H1 (cell line): ENCODE data around the gene ARSB. TPM values are rescaled to one million over a fixed set of nuclear protein-coding genes. Genes with fewer than 3 reads are reported as not detected.

Experiments
- CBX5 ChIP-seq: fragments of 300-800, 300-1000 bp; sonication (generic); IDR thresholded peaks from 2 replicates; pipeline ENCODE4 v1.7.1; 2016; ENCODE audit warnings: antibody characterized with exemption, low read length, low read depth
- CTCF ChIP-seq, 3 experiments: IDR thresholded peaks; 1 replicate in 2 of 3; 2 replicates in 1 of 3; pipeline versions ENCODE4 v1.5.1 to v1.6.1; 2011; ENCODE audit warnings: low read length in 3 of 3, mild to moderate bottlenecking in 3 of 3, inconsistent platforms in 2 of 3, low read depth in 1 of 3, moderate library complexity in 1 of 3; ENCODE audit not compliant: insufficient read depth in 1 of 3; ENCODE audit errors: control extremely low read depth in 1 of 3
- EZH2 ChIP-seq: fragments of 200-600 bp; sonication (generic); IDR thresholded peaks from 2 replicates; pipeline ENCODE4 v1.7.1; 2012; ENCODE audit warnings: low read depth, mild to moderate bottlenecking, moderate library complexity, low read length, inconsistent platforms; ENCODE audit not compliant: severe bottlenecking
- POLR2AphosphoS5 ChIP-seq: IDR thresholded peaks from 2 replicates; pipeline ENCODE4 v1.6.1; 2011; ENCODE audit warnings: low read depth, low read length
- POU5F1 ChIP-seq: IDR thresholded peaks from 2 replicates; pipeline ENCODE4 v1.6.1; 2011; ENCODE audit warnings: low read depth, mild to moderate bottlenecking, low read length, moderate library complexity
- USF2 ChIP-seq: IDR thresholded peaks from 2 replicates; pipeline ENCODE4 v1.6.1; 2011; ENCODE audit warnings: low read length, improper control_type of control experiment
- polyA plus RNA-seq, 7 experiments: library from polyadenylated mRNA; depleted of rRNA in 3 of 7; stranded (reverse) in 5 of 7; unstranded in 2 of 7; fragments of >200 nt in 5 of 7; fragments of 200-250 nt in 2 of 7; gene quantifications; 1 replicate in 5 of 7; 2 replicates in 1 of 7; 4 replicates in 1 of 7; pipeline versions ENCODE4 v1.2.1 to v1.2.3, GENCODE V29; 2011 to 2013; ENCODE audit warnings: missing spikeins in 2 of 7, mixed read lengths in 2 of 7
- total RNA-seq: library from RNA; stranded (reverse); fragmentation: NEBNext Ultra II Directional; extraction: Animal tissue kit (Norgen Biotek cat#: 25700); gene quantifications from 2 replicates; pipeline ENCODE4 v1.2.1, GENCODE V29; 2021

ARSB gene
- total and polyA plus RNA-seq, 2 of the 8 experiments (the other 6 are each of a cell fraction or from before 2014, with no cell fraction given) = 6.4 to 13.9 TPM

GRCh38 chr5:78805474-78806124, 179.5 kb downstream of the ARSB start (continued):
- TF ChIP-seq EZH2 (no peak), POU5F1 (no peak), USF2 (no peak), CTCF (IDR thresholded peaks at IDR 0.05; ENCODE audit: control extremely low read depth in 1 of 3, insufficient read depth in 1 of 3, low read depth in 1 of 3, low read length in 3 of 3) (no peak), CBX5 (no peak), POLR2AphosphoS5 (no peak)
